IMR-90 (cell line): ENCODE results near the gene GRK5. TPM values are rescaled to one million over a fixed set of nuclear protein-coding genes. Genes with fewer than 3 reads are reported as not detected.

Experiments used
- ATAC-seq: fragments of 200-7000 bp; cut with Tn5 transposase; 2 replicates; pipeline ENCODE4 v1.9.1; 2020; ENCODE audit warnings: low read depth, mild to moderate bottlenecking, moderate library complexity
- BruUV-seq: library from RNA; stranded (reverse); fragments of 400-500 nt; replicated peaks from 2 replicates; lab custom pipeline; 2021; lab: Mats Ljungman, UMichigan
- CTCF ChIA-PET: fragments of 300-600 bp; formaldehyde crosslinking; extraction: SDS; loops from one replicate; lab custom pipeline; 2021; ENCODE audit warnings: antibody characterized with exemption; lab: Yijun Ruan, JAX
- POLR2A ChIA-PET: fragments of 300-600 bp; sonication (Branson Sonifier 250); formaldehyde crosslinking; loops from one replicate; lab custom pipeline; 2022; ENCODE audit warnings: antibody characterized with exemption; ENCODE audit not compliant: unreplicated experiment; lab: Charles Lee
- DNase-seq: peaks from one replicate; pipeline ENCODE4 v3.0.0; 2013
- H2AFZ ChIP-seq: replicated peaks from 2 replicates; pipeline ENCODE3; 2013; ENCODE audit warnings: low read length, mild to moderate bottlenecking; ENCODE audit not compliant: poor library complexity
- H2AK5ac ChIP-seq: 2 replicates; pipeline ENCODE4 v1.6.1; 2013; ENCODE audit warnings: low read depth, low read length, inconsistent platforms
- H2AK9ac ChIP-seq: replicated peaks from 2 replicates; pipeline ENCODE3; 2013; ENCODE audit warnings: mild to moderate bottlenecking, low read depth, low read length, moderate library complexity; ENCODE audit not compliant: poor library complexity
- H2BK120ac ChIP-seq: 2 replicates; pipeline ENCODE4 v1.6.1; 2013; ENCODE audit warnings: low read depth, low read length, inconsistent platforms
- H2BK15ac ChIP-seq: 3 replicates; pipeline ENCODE4 v1.6.1; 2013; ENCODE audit warnings: low read depth, low read length, inconsistent platforms
- H2BK20ac ChIP-seq: 2 replicates; pipeline ENCODE4 v1.6.1; 2013; ENCODE audit warnings: low read depth, mild to moderate bottlenecking, inconsistent platforms, low read length, moderate library complexity
- H2BK5ac ChIP-seq: 2 replicates; pipeline ENCODE4 v1.6.1; 2013; ENCODE audit warnings: mild to moderate bottlenecking, low read depth, low read length, inconsistent platforms; ENCODE audit not compliant: poor library complexity, severe bottlenecking
- H3K14ac ChIP-seq: replicated peaks from 2 replicates; pipeline ENCODE4 v1.6.1; 2013; ENCODE audit warnings: low read depth, low read length, inconsistent platforms
- H3K18ac ChIP-seq: 2 replicates; pipeline ENCODE4 v1.6.1; 2013; ENCODE audit warnings: low read depth, low read length, control low read depth
- H3K23ac ChIP-seq: 2 replicates; pipeline ENCODE4 v1.6.1; 2013; ENCODE audit warnings: low read depth, low read length, inconsistent platforms
- H3K27ac ChIP-seq: 2 replicates; pipeline ENCODE4 v1.5.1; 2013; ENCODE audit warnings: mild to moderate bottlenecking, control low read depth, low read length; ENCODE audit not compliant: insufficient read depth
- H3K27me3 ChIP-seq: 2 replicates; pipeline ENCODE4 v1.6.1; 2013; ENCODE audit warnings: low read length; ENCODE audit not compliant: control insufficient read depth, insufficient read depth
- H3K36me3 ChIP-seq: 2 replicates; pipeline ENCODE4 v1.6.1; 2013; ENCODE audit warnings: low read length, mixed read lengths; ENCODE audit not compliant: control insufficient read depth, insufficient read depth
- H3K4ac ChIP-seq: 2 replicates; pipeline ENCODE4 v1.6.1; 2013; ENCODE audit warnings: low read depth, low read length, inconsistent platforms
- H3K4me1 ChIP-seq: 2 replicates; pipeline ENCODE4 v1.6.1; 2013; ENCODE audit warnings: low read length, mixed read lengths; ENCODE audit not compliant: control insufficient read depth, insufficient read depth
- H3K4me2 ChIP-seq: 2 replicates; pipeline ENCODE4 v1.6.1; 2013; ENCODE audit warnings: low read depth, mild to moderate bottlenecking, control low read depth, low read length, moderate library complexity
- H3K4me3 ChIP-seq: 2 replicates; pipeline ENCODE4 v1.5.1; 2013; ENCODE audit warnings: low read depth, mild to moderate bottlenecking, control low read depth, low read length, moderate library complexity; ENCODE audit not compliant: insufficient read depth
- H3K56ac ChIP-seq: 2 replicates; pipeline ENCODE4 v1.6.1; 2013; ENCODE audit warnings: low read length, inconsistent platforms; ENCODE audit not compliant: insufficient read depth; ENCODE audit errors: extremely low read depth
- H3K79me1 ChIP-seq, 2 experiments: 2 replicates each; pipeline ENCODE4 v1.6.1; 2013; ENCODE audit warnings: low read length in 2 of 2, inconsistent platforms in 1 of 2, low read depth in 1 of 2
- H3K9ac ChIP-seq: 2 replicates; pipeline ENCODE4 v1.6.1; 2013; ENCODE audit warnings: low read depth, low read length, control low read depth
- H3K9me1 ChIP-seq: 2 replicates; pipeline ENCODE4 v1.6.1; 2013; ENCODE audit warnings: low read length, inconsistent platforms; ENCODE audit not compliant: insufficient read depth
- H3K9me3 ChIP-seq: 2 replicates; pipeline ENCODE4 v1.6.1; 2013; ENCODE audit warnings: low read length; ENCODE audit not compliant: control insufficient read depth, insufficient read depth
- H4K20me1 ChIP-seq: 2 replicates; pipeline ENCODE4 v1.6.1; 2013; ENCODE audit warnings: low read length, inconsistent platforms; ENCODE audit not compliant: insufficient read depth
- H4K5ac ChIP-seq: 2 replicates; pipeline ENCODE4 v1.6.1; 2013; ENCODE audit warnings: mild to moderate bottlenecking, low read depth, low read length, control low read depth
- H4K8ac ChIP-seq, 2 experiments: 2 replicates each; pipeline ENCODE4 v1.6.1; 2013; ENCODE audit warnings: low read depth in 2 of 2, low read length in 2 of 2, control low read depth in 1 of 2, inconsistent platforms in 1 of 2
- H4K91ac ChIP-seq: 2 replicates; pipeline ENCODE4 v1.6.1; 2013; ENCODE audit warnings: low read depth, low read length, inconsistent platforms; ENCODE audit not compliant: insufficient read depth
- BHLHE40 ChIP-seq: fragments of 150-350 bp; IDR thresholded peaks from 2 replicates; pipeline ENCODE4 v1.6.1; 2016; ENCODE audit warnings: mild to moderate bottlenecking, low read depth, low read length
- CEBPB ChIP-seq: IDR thresholded peaks from 2 replicates; pipeline ENCODE4 v1.6.1; 2012; ENCODE audit warnings: low read depth, low read length, improper control_type of control experiment
- NFE2L2 ChIP-seq: fragments of 150-350 bp; IDR thresholded peaks from 2 replicates; pipeline ENCODE4 v1.6.1; 2016; ENCODE audit warnings: low read depth, mild to moderate bottlenecking, low read length
- POLR2A ChIP-seq: IDR thresholded peaks from 2 replicates; pipeline ENCODE4 v1.6.1; 2012; ENCODE audit warnings: mild to moderate bottlenecking, low read depth, low read length
- WGBS, 2 experiments: methylation state at CpG; one replicate each; pipeline versions ENCODE4 v1.1.5 to v1.1.7; 2013; ENCODE audit warnings: missing lambda C conversion rate in 2 of 2; ENCODE audit not compliant: insufficient read length in 1 of 2; ENCODE audit errors: extremely low coverage in 2 of 2; 5-methylcytosine and 5-hydroxymethylcytosine counted together
- dilution Hi-C: fragments of 300-500 bp; cut with HindIII; formaldehyde crosslinking; loops from one replicate; pipeline ENCODE4 v1.14.3; 2018; ENCODE audit warnings: low sequenced_read_pairs; ENCODE audit not compliant: unreplicated experiment
- in situ Hi-C: fragments of 300-500 bp; cut with MboI; formaldehyde crosslinking; loops from 3 replicates; pipeline ENCODE4 v1.14.3; 2019; ENCODE audit warnings: low sequenced_read_pairs, inconsistent platforms, mixed read lengths
- intact Hi-C: fragments of 100-400 bp; cut with micrococcal nuclease; formaldehyde crosslinking; loops from 2 replicates; pipeline ENCODE4 v1.10.0; 2022
- polyA plus RNA-seq, 3 experiments: library from polyadenylated mRNA; depleted of rRNA; stranded (reverse); fragments of >200 nt; gene quantifications; 2 replicates each; pipeline ENCODE4 v1.2.3, GENCODE V29; 2012; ENCODE audit warnings: low replicate concordance in 1 of 3
- total RNA-seq: library from RNA; depleted of rRNA; stranded (reverse); fragments of >200 nt; gene quantifications from 2 replicates; pipeline ENCODE4 v1.2.3, GENCODE V29; 2012

The GRK5 gene
- total and polyA plus RNA-seq, 2 of the 4 experiments (the other 2 are of a cell fraction) = 12.9 to 16.3 TPM

GRCh38 chr10:119162452-119163092 is 44.8 kb upstream of the GRK5 start:
- 100% methylated on average over 2 of the region's 5 CpGs; no CpG with 5 or more reads in 1 of the 2 experiments for WGBS, 2 experiments
- dilution Hi-C loops = no loop called here
- no peak overlapping the region for H3K27ac ChIP-seq
- H4K8ac ChIP-seq = no peak overlapping the region
- no peak overlapping the region for H2BK20ac ChIP-seq
- H2AK9ac ChIP-seq = no peak overlapping the region
- H2AK5ac ChIP-seq = no peak overlapping the region
- H4K91ac ChIP-seq = no peak overlapping the region
- POLR2A ChIA-PET = no interaction called here
- no peaks in the 10 kb centered on the region for H3K27me3 ChIP-seq
- H3K4ac ChIP-seq = no peak overlapping the region
- no peak overlapping the region for H2AFZ ChIP-seq
- no peak overlapping the region for H2BK120ac ChIP-seq
- no peak overlapping the region for H3K4me2 ChIP-seq
- H3K4me3 ChIP-seq = no peak overlapping the region
- no peak overlapping the region for H3K56ac ChIP-seq
- no peak overlapping the region for H3K9ac ChIP-seq
- no peak overlapping the region for H2BK15ac ChIP-seq
- in situ Hi-C loops = no loop called here
- ATAC-seq (no peak), DNase-seq (no peak)
- no TSS peak for BruUV-seq
- no peak overlapping the region for H3K23ac ChIP-seq
- TF ChIP-seq CEBPB (no peak), NFE2L2 (no peak), POLR2A (no peak), BHLHE40 (no peak)
- H4K5ac ChIP-seq = no peak overlapping the region
- H3K18ac ChIP-seq = no peak overlapping the region
- CTCF ChIA-PET = no interaction called here
- 0 out of 2 replicates have a peak, but pooled peaks cover 5% of the 10 kb centered on the region for H3K9me1 ChIP-seq
- peaks cover 7% of the 10 kb centered on the region for H3K4me1 ChIP-seq
- peaks cover 0 to 18% of the 10 kb centered on the region in 2 experiments; a peak in 3 of 4 replicates for H3K79me1 ChIP-seq
- no peak overlapping the region for H3K14ac ChIP-seq
- no peaks in the 10 kb centered on the region for H3K9me3 ChIP-seq
- peaks cover 8% of the 10 kb centered on the region for H3K36me3 ChIP-seq
- H2BK5ac ChIP-seq = no peak overlapping the region
- no peaks in the 10 kb centered on the region for H4K20me1 ChIP-seq
- intact Hi-C loops = no loop called here
